Measurements from ENCODE around the gene ELAVL2. TPM values are rescaled to one million over a fixed set of nuclear protein-coding genes. Genes with fewer than 3 reads are reported as not detected.

ELAVL2 gene
- total RNA-seq, 1 experiment from 2014 or later: 16.8 TPM

GRCh38 chr9:23752859-23753258, 73.2 kb downstream of the ELAVL2 start:
- Histone ChIP-seq H4K20me1 (ENCODE audit: control insufficient read depth, insufficient read depth, insufficient read length) (no peaks in the 10 kb centered on the region), H3K27me3 (ENCODE audit: insufficient read depth, low read length) (no peaks in the 10 kb centered on the region), H2BK5ac (ENCODE audit: insufficient read length, low read length) (no peak overlapping the region), H2AK5ac (ENCODE audit: insufficient read length, low read length) (no peak overlapping the region), H2BK120ac (ENCODE audit: low read depth, low read length, poor library complexity, severe bottlenecking) (no peak overlapping the region), H2BK20ac (ENCODE audit: low read depth, low read length, poor library complexity, severe bottlenecking) (no peak overlapping the region), H3K9ac (ENCODE audit: extremely low read depth, insufficient read length, low read length) (no peak overlapping the region), H3T11ph (ENCODE audit: low read length) (no peak overlapping the region), H2AFZ (ENCODE audit: low read length) (no peak overlapping the region), H3K4me1 (ENCODE audit: insufficient read depth, low read length) (peaks cover 14% of the 10 kb centered on the region; the same call in 1 of the 2 replicates), H4K91ac (ENCODE audit: insufficient read length, low read depth, low read length) (no peak overlapping the region), H3K18ac (ENCODE audit: insufficient read length, low read depth, low read length) (no peak overlapping the region), H2BK12ac (ENCODE audit: insufficient read length, low read depth, low read length) (no peak overlapping the region), H3K9me3 (ENCODE audit: control insufficient read depth, low read depth, low read length) (no peaks in the 10 kb centered on the region), H3K56ac (ENCODE audit: insufficient read length, low read depth, low read length) (no peak overlapping the region), H3K79me2 (ENCODE audit: insufficient read depth, low read length) (peaks cover 12% of the 10 kb centered on the region; the same call in 1 of the 2 replicates), H3K23ac (ENCODE audit: insufficient read length, low read depth, low read length) (no peak overlapping the region), H3K79me1 (ENCODE audit: insufficient read depth, low read depth, low read length, poor library complexity, severe bottlenecking) (peaks cover 2% of the 10 kb centered on the region), H3K14ac (ENCODE audit: insufficient read depth, low read length) (no peak overlapping the region), H4K5ac (ENCODE audit: insufficient read length, low read depth, low read length) (no peak overlapping the region), H3K4ac (ENCODE audit: low read depth, low read length) (no peak overlapping the region), H3K23me2 (ENCODE audit: insufficient read length, low read depth, low read length, poor library complexity, severe bottlenecking) (no peaks in the 10 kb centered on the region), H3K27ac (ENCODE audit: insufficient read length, low read depth, low read length) (no peak overlapping the region), H4K8ac (replicated peaks; ENCODE audit: insufficient read length, low read depth, low read length) (no peak overlapping the region), H2BK15ac (ENCODE audit: low read depth, low read length) (no peak overlapping the region), H3K4me2 (ENCODE audit: insufficient read depth, insufficient read length, low read length) (no peak overlapping the region)
- no CpG with 5 or more reads among the region's 4 CpGs for WGBS (ENCODE audit: extremely low coverage, insufficient read length, low lambda C conversion rate)
- H3K4me1 Mint-ChIP-seq: peaks cover 46 to 66% of the 10 kb centered on the region in 2 experiments
- no peaks in the 10 kb centered on the region for H3K9me3 Mint-ChIP-seq
- DNase-seq: no peak
- H3K27me3 Mint-ChIP-seq (ENCODE audit: low read depth): no peaks in the 10 kb centered on the region
- peaks cover 5 to 16% (median 7%) of the 10 kb centered on the region in 3 experiments for H3K36me3 Mint-ChIP-seq (ENCODE audit: insufficient read depth in 1 of 3, low read depth in 3 of 3)
- TF ChIP-seq CTCF (conservative IDR thresholded peaks at IDR 0.05): no peak
- H3K4me3 Mint-ChIP-seq: no peak overlapping the region
- no peak overlapping the region for H3K27ac Mint-ChIP-seq
